Esophagus muscularis mucosa (tissue), 4 donors: ENCODE measurements around the gene SPRED2. TPM values are rescaled to one million over a fixed set of nuclear protein-coding genes. Genes with fewer than 3 reads are reported as not detected.

ENCODE experiments used
- DNase-seq: peaks from one replicate; pipeline ENCODE4 v3.0.0-alpha.2; 2017; ENCODE audit errors: extremely low spot score
- H3K27ac ChIP-seq, 4 donors: fragments of 200-600 bp; sonication (generic); replicated peaks in 1 of 4; 1 replicate in 3 of 4; 2 replicates in 1 of 4; pipeline ENCODE4 v1.5.1; 2016 to 2019; ENCODE audit warnings: mild to moderate bottlenecking in 1 of 4
- H3K27me3 ChIP-seq, 4 donors: fragments of 200-600 bp; sonication (generic); one replicate each; pipeline versions ENCODE4 v1.5.1 to v1.6.0; 2016 to 2019
- H3K36me3 ChIP-seq, 4 donors: fragments of 200-600 bp; sonication (generic); one replicate each; pipeline ENCODE4 v1.5.1; 2016 to 2019
- H3K4me1 ChIP-seq, 4 donors: fragments of 200-600 bp; sonication (generic); one replicate each; pipeline ENCODE4 v1.5.1; 2016 to 2019
- H3K4me3 ChIP-seq, 4 donors: fragments of 200-600 bp; sonication (generic); 1 replicate in 2 of 4; 2 replicates in 2 of 4; pipeline ENCODE4 v1.5.1; 2016 to 2019; ENCODE audit warnings: mild to moderate bottlenecking in 4 of 4, moderate library complexity in 1 of 4
- H3K9me3 ChIP-seq, 4 donors: fragments of 200-600 bp; sonication (generic); 1 replicate in 3 of 4; 2 replicates in 1 of 4; pipeline ENCODE4 v1.5.1; 2016 to 2019
- EP300 ChIP-seq: sonication (generic); formaldehyde crosslinking; IDR thresholded peaks from one replicate; pipeline ENCODE4 v1.6.1; 2017; ENCODE audit warnings: antibody characterized with exemption
- POLR2A ChIP-seq: fragments of 450-650 bp; IDR thresholded peaks from one replicate; pipeline ENCODE4 v1.6.1; 2017; ENCODE audit warnings: antibody characterized with exemption, moderate library complexity, mild to moderate bottlenecking, low read depth
- POLR2AphosphoS5 ChIP-seq, 2 donors: sonication (generic); formaldehyde crosslinking; IDR thresholded peaks; one replicate each; pipeline ENCODE4 v1.6.1; 2017; ENCODE audit warnings: antibody characterized with exemption in 2 of 2
- WGBS: methylation state at CpG from one replicate; pipeline ENCODE4 v1.1.5; 2018; 5-methylcytosine and 5-hydroxymethylcytosine counted together
- intact Hi-C: fragments of 100-400 bp; cut with DNase I; formaldehyde crosslinking; loops from one replicate; pipeline ENCODE4 v1.15.1; 2023
- total RNA-seq, 4 donors: library from RNA; depleted of rRNA; stranded (reverse); fragments of >200 nt; gene quantifications; one replicate each; pipeline versions ENCODE4 v1.1.0 to v1.2.1, GENCODE V29; 2016
- TF ChIP-seq, protein P1 (sequence below), 3 experiments: fragments of 200-600 bp in 2 of 3; fragments of 450-650 bp in 1 of 3; sonication (generic) in 2 of 3; IDR thresholded peaks; one replicate each; pipeline ENCODE4 v1.5.1; 2017 to 2019; ENCODE audit warnings: antibody characterized with exemption in 3 of 3, mild to moderate bottlenecking in 2 of 3, moderate library complexity in 1 of 3

The SPRED2 gene
- total RNA-seq, 4 donors from 2014 or later, result 17.4 to 25.6 (median 18.7) TPM

DNA sequence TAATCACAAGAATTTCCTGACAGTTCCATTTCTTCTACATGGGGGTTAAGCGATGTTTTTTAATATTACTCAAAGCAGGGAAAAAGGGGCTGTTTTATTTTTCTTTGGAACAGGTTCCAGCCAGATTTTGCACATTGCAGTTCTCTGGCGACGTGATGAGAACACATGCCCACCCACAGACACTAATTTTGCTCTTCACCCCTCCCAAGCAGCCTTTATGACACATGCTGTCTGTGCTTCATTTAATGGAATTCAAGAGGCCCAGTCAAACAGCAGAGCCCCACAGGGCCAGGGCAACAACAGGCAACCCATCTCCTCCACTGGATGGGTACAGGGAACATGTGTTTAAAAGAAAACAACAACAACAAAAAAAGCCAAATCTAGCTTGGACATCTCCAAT, 70.8 kb downstream of the SPRED2 start:
- intact Hi-C loops, result no loop called here
- TF ChIP-seq POLR2AphosphoS5 (IDR thresholded peaks at IDR 0.05) (no peak), POLR2A (no peak)
- peak; percentile 84 for DNase-seq
- Histone ChIP-seq H3K9me3 (no peaks in the 10 kb centered on the region), H3K27ac (no peak overlapping the region), H3K4me1 (peaks cover 3 to 28% (median 19%) of the 10 kb centered on the region in 4 donors), H3K27me3 (no peaks in the 10 kb centered on the region), H3K4me3 (no peak overlapping the region), H3K36me3 (no peaks in the 10 kb centered on the region)
- 60% methylated on average over 3 of the region's 3 CpGs for WGBS

DNA sequence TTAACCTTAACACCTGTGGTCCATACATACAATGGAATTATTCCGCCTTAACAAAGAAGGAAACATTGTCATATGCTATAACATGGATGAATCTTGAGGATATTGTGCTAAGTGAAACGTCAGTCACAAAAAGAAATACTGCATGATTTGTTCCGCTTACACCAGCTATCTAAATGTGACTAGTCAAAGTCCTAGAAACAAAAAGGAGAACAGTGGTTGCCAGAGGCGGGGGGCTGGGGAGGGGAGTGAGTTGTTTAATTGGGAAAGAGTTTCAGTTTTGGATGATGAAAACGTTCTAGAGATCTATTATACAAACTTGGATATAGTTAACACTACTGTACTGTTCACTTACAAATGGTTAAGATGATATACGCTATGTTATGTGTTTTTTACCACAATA, 72.0 kb downstream of the SPRED2 start:
- Histone ChIP-seq H3K27ac (no peak overlapping the region), H3K36me3 (no peaks in the 10 kb centered on the region), H3K9me3 (no peaks in the 10 kb centered on the region), H3K27me3 (no peaks in the 10 kb centered on the region), H3K4me3 (no peak overlapping the region), H3K4me1 (peaks cover 3 to 16% (median 12%) of the 10 kb centered on the region in 4 donors)
- WGBS, result 76% methylated on average over 6 of the region's 6 CpGs
- intact Hi-C loops, result no loop called here
- TF ChIP-seq, protein P1, sequence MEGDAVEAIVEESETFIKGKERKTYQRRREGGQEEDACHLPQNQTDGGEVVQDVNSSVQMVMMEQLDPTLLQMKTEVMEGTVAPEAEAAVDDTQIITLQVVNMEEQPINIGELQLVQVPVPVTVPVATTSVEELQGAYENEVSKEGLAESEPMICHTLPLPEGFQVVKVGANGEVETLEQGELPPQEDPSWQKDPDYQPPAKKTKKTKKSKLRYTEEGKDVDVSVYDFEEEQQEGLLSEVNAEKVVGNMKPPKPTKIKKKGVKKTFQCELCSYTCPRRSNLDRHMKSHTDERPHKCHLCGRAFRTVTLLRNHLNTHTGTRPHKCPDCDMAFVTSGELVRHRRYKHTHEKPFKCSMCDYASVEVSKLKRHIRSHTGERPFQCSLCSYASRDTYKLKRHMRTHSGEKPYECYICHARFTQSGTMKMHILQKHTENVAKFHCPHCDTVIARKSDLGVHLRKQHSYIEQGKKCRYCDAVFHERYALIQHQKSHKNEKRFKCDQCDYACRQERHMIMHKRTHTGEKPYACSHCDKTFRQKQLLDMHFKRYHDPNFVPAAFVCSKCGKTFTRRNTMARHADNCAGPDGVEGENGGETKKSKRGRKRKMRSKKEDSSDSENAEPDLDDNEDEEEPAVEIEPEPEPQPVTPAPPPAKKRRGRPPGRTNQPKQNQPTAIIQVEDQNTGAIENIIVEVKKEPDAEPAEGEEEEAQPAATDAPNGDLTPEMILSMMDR (IDR thresholded peaks at IDR 0.05), result no peak
- no peak for TF ChIP-seq POLR2A
- TF ChIP-seq EP300, result no peak
- no peak for TF ChIP-seq POLR2AphosphoS5 (IDR thresholded peaks at IDR 0.05)
- DNase-seq, result no peak

DNA sequence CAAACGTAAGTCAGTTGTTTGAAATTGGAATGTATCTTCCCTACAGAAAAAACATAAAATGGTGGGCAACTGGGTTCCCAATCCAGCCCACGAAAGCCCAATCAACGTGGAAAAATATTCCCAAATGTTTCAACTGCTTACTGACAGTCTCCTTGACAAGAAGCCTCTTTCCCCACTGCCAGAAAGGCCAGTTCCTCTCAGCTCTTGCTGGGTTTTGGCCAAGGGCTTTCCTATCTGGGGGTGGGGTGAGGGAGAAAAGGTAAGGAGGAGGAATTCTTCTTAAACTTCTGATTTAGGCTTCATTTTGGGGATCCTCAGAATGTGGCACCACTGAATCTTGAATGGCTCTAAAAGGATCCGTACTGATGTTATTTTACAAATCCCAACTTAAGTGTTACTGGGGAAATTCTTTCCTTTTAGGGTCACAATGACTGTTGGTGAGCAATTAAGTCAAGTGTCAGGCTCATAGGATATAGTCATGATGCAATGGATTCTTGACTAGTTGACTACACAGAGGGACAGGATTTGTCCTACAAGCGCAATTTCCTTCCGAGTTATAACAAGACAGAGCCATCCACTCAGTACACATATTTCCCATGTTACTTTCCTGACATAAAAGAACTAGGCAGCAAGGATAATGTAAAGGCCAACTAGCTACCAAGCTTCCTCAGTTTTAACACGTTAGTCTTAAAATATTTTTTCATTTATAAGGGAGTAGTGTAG, 73.6 kb downstream of the SPRED2 start:
- 87% methylated on average over 7 of the region's 7 CpGs for WGBS
- Histone ChIP-seq H3K4me3 (no peak overlapping the region), H3K4me1 (peaks cover 3 to 15% (median 12%) of the 10 kb centered on the region in 4 donors), H3K27me3 (no peaks in the 10 kb centered on the region), H3K36me3 (no peaks in the 10 kb centered on the region), H3K9me3 (no peaks in the 10 kb centered on the region), H3K27ac (peak overlapping the region in 1 of 4 donors; percentile 2)
- DNase-seq, result peak; percentile 79
- TF ChIP-seq EP300 (no peak), POLR2AphosphoS5 (IDR thresholded peaks at IDR 0.05) (no peak), POLR2A (no peak)
- TF ChIP-seq, protein P1 (IDR thresholded peaks at IDR 0.05), result no peak
- intact Hi-C loops, result no loop called here

DNA sequence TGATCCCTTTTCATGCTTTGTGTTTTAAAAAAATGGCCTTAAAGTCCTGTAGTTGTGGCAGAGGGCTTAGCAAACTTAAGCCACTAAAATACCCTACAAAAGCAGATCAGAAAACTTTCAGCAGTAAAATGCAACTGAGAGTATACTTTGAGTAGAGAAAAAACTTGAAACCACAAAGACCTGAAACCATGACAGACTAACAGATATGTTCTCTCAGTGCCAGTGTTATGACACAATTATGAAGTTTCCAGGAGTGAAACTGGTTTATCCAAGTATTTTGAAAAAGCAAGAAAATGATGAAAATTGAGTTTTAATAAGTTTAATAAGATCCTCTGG, 74.5 kb downstream of the SPRED2 start:
- no peaks in the 10 kb centered on the region for H3K27me3 ChIP-seq
- no peaks in the 10 kb centered on the region for H3K9me3 ChIP-seq
- H3K36me3 ChIP-seq, result no peaks in the 10 kb centered on the region
- H3K27ac ChIP-seq, result no peak overlapping the region
- no peak for DNase-seq
- intact Hi-C loops, result no loop called here
- TF ChIP-seq, protein P1 (IDR thresholded peaks at IDR 0.05), result no peak
- no peak for TF ChIP-seq POLR2AphosphoS5 (IDR thresholded peaks at IDR 0.05)
- no peak for TF ChIP-seq POLR2A
- no peak for TF ChIP-seq EP300
- H3K4me3 ChIP-seq, result no peak overlapping the region
- peaks cover 3 to 18% (median 15%) of the 10 kb centered on the region in 4 donors for H3K4me1 ChIP-seq

DNA sequence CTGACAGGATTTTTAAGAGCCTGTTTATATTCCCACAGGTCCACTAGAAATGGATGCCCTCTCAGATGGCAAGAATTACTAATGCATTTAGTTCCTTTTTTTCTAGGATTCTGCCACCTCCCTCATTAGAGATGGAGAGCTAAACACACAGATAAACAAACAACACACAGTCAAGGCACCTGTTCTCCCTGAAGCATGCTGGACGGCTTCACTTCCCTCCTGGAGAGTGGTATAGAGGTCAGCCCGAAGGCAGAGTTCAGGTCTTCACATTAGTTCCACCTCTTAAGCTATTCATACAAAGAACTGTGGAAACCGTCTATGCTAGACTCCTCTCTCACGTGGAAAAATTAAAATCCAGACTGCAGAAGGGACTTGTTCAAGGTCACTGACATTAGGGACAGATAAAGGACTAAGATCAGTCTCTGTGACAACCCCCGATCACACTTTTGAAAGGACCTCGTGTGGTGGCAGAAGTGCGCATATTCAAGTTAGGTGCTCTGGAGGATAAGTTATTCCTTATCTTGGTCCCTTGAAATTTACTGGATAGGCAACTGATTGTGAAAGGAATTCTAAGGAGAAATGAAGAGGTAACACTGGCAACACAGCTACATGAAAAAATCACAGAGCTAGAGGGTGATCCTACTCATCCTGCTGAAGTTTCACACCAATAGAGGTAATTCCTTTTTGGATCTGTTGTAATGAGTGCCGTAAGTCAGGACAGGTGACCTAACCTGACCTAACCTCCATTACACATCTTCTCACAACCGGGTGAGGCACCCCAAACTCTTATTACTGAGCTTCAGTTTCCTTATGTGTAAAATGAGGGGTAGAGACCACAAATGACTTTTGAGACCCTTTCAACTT, 75.1 kb downstream of the SPRED2 start:
- Histone ChIP-seq H3K9me3 (no peaks in the 10 kb centered on the region), H3K36me3 (no peaks in the 10 kb centered on the region), H3K4me1 (peaks cover 3 to 18% (median 15%) of the 10 kb centered on the region in 4 donors), H3K27me3 (no peaks in the 10 kb centered on the region), H3K27ac (no peak overlapping the region), H3K4me3 (no peak overlapping the region)
- TF ChIP-seq POLR2AphosphoS5 (IDR thresholded peaks at IDR 0.05) (no peak), POLR2A (no peak)
- TF ChIP-seq, protein P1 (IDR thresholded peaks at IDR 0.05), result no peak
- intact Hi-C loops, result no loop called here
- peak; percentile 72 for DNase-seq
- WGBS, result 92% methylated on average over 8 of the region's 9 CpGs
